Liver (tissue), 9 donors: ENCODE measurements around the gene RPL10L. TPM values are rescaled to one million over a fixed set of nuclear protein-coding genes. Genes with fewer than 3 reads are reported as not detected.

ENCODE experiments used
- DNase-seq: peaks from one replicate; pipeline ENCODE4 v3.0.0-alpha.2; 2017; ENCODE audit warnings: low spot score
- H3K27ac ChIP-seq, 2 donors: one replicate each; pipeline ENCODE4 v1.7.0; 2013; ENCODE audit warnings: inconsistent platforms in 2 of 2, low read length in 2 of 2, control low read depth in 1 of 2, low read depth in 1 of 2, mild to moderate bottlenecking in 1 of 2
- H3K27me3 ChIP-seq, 4 donors: one replicate each; pipeline versions ENCODE4 v1.6.1 to v1.7.0; 2013; ENCODE audit warnings: low read length in 3 of 4, inconsistent platforms in 1 of 4, mild to moderate bottlenecking in 1 of 4, moderate library complexity in 1 of 4; ENCODE audit not compliant: control insufficient read depth in 4 of 4, insufficient read depth in 4 of 4
- H3K36me3 ChIP-seq, 4 donors: one replicate each; pipeline versions ENCODE4 v1.6.1 to v1.7.0; 2013; ENCODE audit warnings: low read length in 3 of 4, mild to moderate bottlenecking in 3 of 4, low read depth in 1 of 4, moderate library complexity in 1 of 4; ENCODE audit not compliant: control insufficient read depth in 4 of 4, insufficient read depth in 3 of 4
- H3K4me1 ChIP-seq, 4 donors: one replicate each; pipeline versions ENCODE4 v1.6.1 to v1.7.0; 2013; ENCODE audit warnings: low read length in 3 of 4, mild to moderate bottlenecking in 3 of 4, moderate library complexity in 1 of 4; ENCODE audit not compliant: control insufficient read depth in 4 of 4, insufficient read depth in 4 of 4
- H3K4me3 ChIP-seq, 3 donors: one replicate each; pipeline versions ENCODE4 v1.6.1 to v1.7.0; 2013; ENCODE audit warnings: low read length in 3 of 3, control low read depth in 1 of 3, low read depth in 1 of 3, mild to moderate bottlenecking in 1 of 3
- H3K9ac ChIP-seq, 2 donors: one replicate each; pipeline ENCODE4 v1.7.0; 2013; ENCODE audit warnings: low read length in 2 of 2, mild to moderate bottlenecking in 2 of 2, moderate library complexity in 2 of 2, control low read depth in 1 of 2, low read depth in 1 of 2
- H3K9me3 ChIP-seq, 4 donors: one replicate each; pipeline versions ENCODE4 v1.6.1 to v1.7.0; 2013; ENCODE audit warnings: low read length in 3 of 4; ENCODE audit not compliant: control insufficient read depth in 4 of 4
- ATF3 ChIP-seq: IDR thresholded peaks from 2 replicates; pipeline ENCODE4 v1.6.1; 2016; ENCODE audit warnings: antibody characterized with exemption
- CTCF ChIP-seq: fragments of 150-350 bp; IDR thresholded peaks from 2 replicates; pipeline ENCODE4 v1.5.1; 2017; ENCODE audit warnings: improper control_type of control experiment, low read depth, low read length; ENCODE audit not compliant: missing input control
- EGR1 ChIP-seq, 2 donors: IDR thresholded peaks; 2 replicates each; pipeline ENCODE4 v1.6.1; 2016 to 2018; ENCODE audit warnings: antibody characterized with exemption in 2 of 2, low read depth in 2 of 2
- FOXA1 ChIP-seq: IDR thresholded peaks from 2 replicates; pipeline ENCODE4 v1.6.1; 2016; ENCODE audit warnings: antibody characterized with exemption
- FOXA2 ChIP-seq: IDR thresholded peaks from 2 replicates; pipeline ENCODE4 v1.6.1; 2016; ENCODE audit warnings: antibody characterized with exemption
- GABPA ChIP-seq, 2 donors: IDR thresholded peaks in 1 of 2; conservative IDR thresholded peaks in 1 of 2; 2 replicates each; pipeline ENCODE4 v1.6.1; 2016; ENCODE audit warnings: antibody characterized with exemption in 2 of 2, mild to moderate bottlenecking in 1 of 2, moderate library complexity in 1 of 2
- HNF4A ChIP-seq, 2 donors: conservative IDR thresholded peaks; 2 replicates each; pipeline ENCODE4 v1.6.1; 2016; ENCODE audit warnings: antibody characterized with exemption in 2 of 2, mild to moderate bottlenecking in 2 of 2
- HNF4G ChIP-seq: IDR thresholded peaks from 2 replicates; pipeline ENCODE4 v1.6.1; 2016; ENCODE audit warnings: antibody characterized with exemption
- JUND ChIP-seq, 2 donors: IDR thresholded peaks; 2 replicates each; pipeline ENCODE4 v1.6.1; 2016; ENCODE audit warnings: antibody characterized with exemption in 2 of 2
- MAX ChIP-seq: IDR thresholded peaks from 2 replicates; pipeline ENCODE4 v1.6.1; 2016; ENCODE audit warnings: antibody characterized with exemption
- NR2F2 ChIP-seq: IDR thresholded peaks from 2 replicates; pipeline ENCODE4 v1.6.1; 2016; ENCODE audit warnings: antibody characterized with exemption
- RAD21 ChIP-seq, 2 donors: IDR thresholded peaks; 2 replicates each; pipeline ENCODE4 v1.6.1; 2016; ENCODE audit warnings: antibody characterized with exemption in 2 of 2, mild to moderate bottlenecking in 2 of 2
- REST ChIP-seq: IDR thresholded peaks from 2 replicates; pipeline ENCODE4 v1.6.1; 2016; ENCODE audit warnings: antibody characterized with exemption, mild to moderate bottlenecking
- TAF1 ChIP-seq: conservative IDR thresholded peaks from 2 replicates; pipeline ENCODE4 v1.6.1; 2016; ENCODE audit warnings: antibody characterized with exemption, mild to moderate bottlenecking
- YY1 ChIP-seq: IDR thresholded peaks from 2 replicates; pipeline ENCODE4 v1.6.1; 2016; ENCODE audit warnings: antibody characterized with exemption, mild to moderate bottlenecking
- ZBTB33 ChIP-seq: IDR thresholded peaks from 2 replicates; pipeline ENCODE4 v1.6.1; 2016; ENCODE audit warnings: antibody characterized with exemption
- WGBS: extraction: QIAGEN DNeasy Blood & Tissue Kit; methylation state at CpG from one replicate; pipeline ENCODE4 v1.1.7; 2013; 5-methylcytosine and 5-hydroxymethylcytosine counted together
- polyA plus RNA-seq, 2 donors: library from polyadenylated mRNA; stranded (reverse) in 1 of 2; unstranded in 1 of 2; fragments of 200-250 nt in 1 of 2; fragments of >200 nt in 1 of 2; fragmentation: Nextera tagmentation in 1 of 2; extraction: Ambion mirVana in 1 of 2; gene quantifications; one replicate each; pipeline versions ENCODE4 v1.2.1 to v1.2.3, GENCODE V29; 2013 to 2015
- total RNA-seq, 2 donors: library from RNA; depleted of rRNA; stranded (reverse); fragments of >200 nt; gene quantifications; one replicate each; pipeline ENCODE4 v1.2.3, GENCODE V29; 2014
- donor health status: healthy.
- donor health status: healthy.
- donor health status: healthy.
- donor health status: healthy.
- donor health status: healthy.

RPL10L gene
- total and polyA plus RNA-seq, 4 donors = not detected

GRCh38 chr14:46686652-46687051 is 35.1 kb upstream of the RPL10L start:
- Histone ChIP-seq H3K36me3 (no peaks in the 10 kb centered on the region), H3K9ac (no peak overlapping the region), H3K27me3 (no peaks in the 10 kb centered on the region), H3K4me3 (no peak overlapping the region), H3K9me3 (peaks cover 0 to 2% (median 0%) of the 10 kb centered on the region in 4 donors), H3K27ac (no peak overlapping the region), H3K4me1 (no peaks in the 10 kb centered on the region)
- TF ChIP-seq CTCF (no peak), EGR1 (IDR thresholded peaks at IDR 0.05; ENCODE audit: low read depth in 2 of 2) (no peak)
- 82% methylated on average over 4 of the region's 4 CpGs for WGBS
- DNase-seq = no peak

- Histone ChIP-seq H3K27ac (no peak overlapping the region), H3K36me3 (no peaks in the 10 kb centered on the region), H3K4me3 (no peak overlapping the region), H3K4me1 (no peaks in the 10 kb centered on the region), H3K27me3 (no peaks in the 10 kb centered on the region), H3K9ac (no peak overlapping the region), H3K9me3 (no peaks in the 10 kb centered on the region)
- TF ChIP-seq YY1 = no peak
- no peak for TF ChIP-seq HNF4A (conservative IDR thresholded peaks at IDR 0.05)
- TF ChIP-seq ATF3 = no peak
- TF ChIP-seq REST = no peak
- TF ChIP-seq FOXA2 = no peak
- TF ChIP-seq ZBTB33 = no peak
- no peak for TF ChIP-seq RAD21 (IDR thresholded peaks at IDR 0.05)
- no peak for TF ChIP-seq HNF4G
- no peak for TF ChIP-seq TAF1
- TF ChIP-seq NR2F2 = no peak
- no peak for TF ChIP-seq MAX
- no peak for TF ChIP-seq GABPA (IDR thresholded peaks at IDR 0.05 in 1 of 2, conservative IDR thresholded peaks at IDR 0.05 in 1 of 2)
- no peak for TF ChIP-seq EGR1 (IDR thresholded peaks at IDR 0.05; ENCODE audit: low read depth in 2 of 2)
- no peak for TF ChIP-seq JUND (IDR thresholded peaks at IDR 0.05)
- TF ChIP-seq FOXA1 = no peak
- 78% methylated on average over 3 of the region's 3 CpGs for WGBS
- no peak for DNase-seq
Measured at GRCh38 chr14:46672128-46672527, 20.5 kb upstream of the RPL10L start.
